GM18868 (cell line): ENCODE data around the gene GNB1.

Source experiments
- ATAC-seq: cut with Tn5 transposase; IDR thresholded peaks from one replicate; pipeline ENCODE4 v1.9.1; 2021; ENCODE audit warnings: mild to moderate bottlenecking, moderate library complexity; ENCODE audit not compliant: unreplicated experiment

The GNB1 gene

DNA sequence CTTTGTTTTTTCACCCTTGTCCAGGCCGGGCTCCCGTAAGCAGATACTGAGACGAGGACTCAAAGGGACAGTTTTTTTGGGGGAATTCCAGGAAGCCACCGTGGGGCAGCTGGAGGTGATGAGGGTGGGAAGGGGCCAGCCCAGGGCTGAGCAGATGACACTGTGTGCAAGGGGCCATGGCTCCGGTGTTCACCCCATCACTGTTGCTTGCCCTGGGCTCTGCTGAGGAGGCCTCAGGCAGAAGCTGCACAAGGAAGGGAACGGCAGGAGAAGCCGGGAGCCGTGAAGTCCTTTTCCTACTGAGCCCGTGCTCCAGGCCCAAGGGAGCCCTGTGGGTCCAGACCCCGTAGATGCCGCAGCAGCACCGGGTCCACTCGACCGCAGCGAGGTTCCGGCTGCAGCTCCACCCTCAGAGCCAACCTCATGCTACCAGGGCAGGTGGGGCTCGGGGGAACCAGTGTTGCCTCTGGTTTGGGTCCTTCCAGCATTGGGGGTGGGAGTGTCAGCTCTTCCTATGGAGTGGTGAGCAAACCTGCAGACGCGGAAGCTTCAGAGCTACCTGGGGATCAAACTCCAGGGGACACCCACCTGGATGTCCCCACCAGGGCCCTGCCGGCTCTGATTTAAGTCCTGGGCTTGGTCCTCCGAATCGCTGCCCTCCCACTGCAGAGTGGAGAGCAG, 19.9 kb upstream of the GNB1 start:
- no peak for ATAC-seq

DNA sequence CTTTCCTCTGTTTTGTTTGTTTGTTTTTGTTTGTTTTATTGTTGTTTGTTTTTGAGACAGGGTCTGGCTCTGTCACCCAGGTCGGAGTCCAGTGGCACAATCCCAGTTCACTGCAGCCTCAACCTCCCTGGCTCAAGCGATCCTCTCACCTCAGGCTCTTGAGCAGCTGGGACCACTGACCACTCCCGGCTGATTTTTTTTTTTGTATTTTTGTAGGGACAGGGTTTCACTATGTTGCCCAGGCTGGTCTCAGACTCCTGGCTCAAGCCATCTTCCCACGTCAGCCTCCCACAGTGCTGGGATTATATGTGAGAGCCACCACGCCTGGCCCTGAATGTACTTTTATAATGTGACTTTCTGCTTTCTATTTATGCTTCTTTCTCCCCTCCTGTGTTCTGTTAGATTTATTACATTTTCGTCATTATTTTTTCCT, 19.2 kb upstream of the GNB1 start:
- no peak for ATAC-seq

DNA sequence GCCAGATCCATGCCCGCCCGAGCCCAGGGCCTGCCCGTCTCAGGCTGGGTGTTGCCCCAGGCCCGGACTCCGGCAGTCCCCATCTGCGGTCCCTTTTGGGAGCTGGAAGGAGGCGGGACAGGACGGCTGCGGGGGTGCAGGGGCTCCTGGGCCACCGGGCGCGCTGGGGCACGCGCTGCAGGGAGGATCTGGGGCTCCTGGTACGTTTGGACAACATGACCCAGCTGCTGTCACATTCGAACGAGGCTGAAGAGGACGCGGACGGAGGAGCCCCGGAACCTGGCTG, 17.6 kb upstream of the GNB1 start:
- ATAC-seq = peak; percentile 17

DNA sequence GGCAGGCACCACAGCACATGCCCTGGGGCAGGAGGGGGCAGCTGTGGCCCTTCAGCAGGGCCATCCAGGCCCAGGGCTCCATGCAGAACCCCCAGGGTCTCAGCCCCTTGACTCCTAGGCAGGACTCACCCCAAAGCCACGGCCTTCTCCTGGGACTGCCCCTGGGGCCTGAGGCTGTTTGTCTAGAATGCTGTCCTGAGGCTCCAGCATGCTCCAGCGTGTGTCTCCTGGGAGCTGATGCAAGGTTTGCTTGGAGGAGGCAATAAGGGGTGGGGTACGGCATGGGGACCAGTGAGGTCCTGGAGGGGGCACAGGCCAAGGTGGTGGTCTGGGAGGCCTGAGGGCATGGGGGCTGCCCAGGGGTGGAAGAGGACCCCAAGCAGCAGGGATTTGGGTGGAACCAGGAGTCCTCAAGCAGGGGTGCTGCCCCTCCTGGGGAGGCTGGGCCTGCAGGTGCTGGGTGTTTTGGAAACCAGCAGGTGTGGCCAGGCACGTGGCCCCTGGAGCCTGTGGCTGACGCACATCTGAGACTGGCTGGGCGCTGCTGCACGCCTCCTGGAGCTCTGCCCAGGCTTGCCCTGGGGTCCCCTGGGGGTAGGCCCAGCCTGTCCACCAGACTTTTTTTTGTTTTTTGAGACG, 16.3 kb upstream of the GNB1 start:
- ATAC-seq = no peak

DNA sequence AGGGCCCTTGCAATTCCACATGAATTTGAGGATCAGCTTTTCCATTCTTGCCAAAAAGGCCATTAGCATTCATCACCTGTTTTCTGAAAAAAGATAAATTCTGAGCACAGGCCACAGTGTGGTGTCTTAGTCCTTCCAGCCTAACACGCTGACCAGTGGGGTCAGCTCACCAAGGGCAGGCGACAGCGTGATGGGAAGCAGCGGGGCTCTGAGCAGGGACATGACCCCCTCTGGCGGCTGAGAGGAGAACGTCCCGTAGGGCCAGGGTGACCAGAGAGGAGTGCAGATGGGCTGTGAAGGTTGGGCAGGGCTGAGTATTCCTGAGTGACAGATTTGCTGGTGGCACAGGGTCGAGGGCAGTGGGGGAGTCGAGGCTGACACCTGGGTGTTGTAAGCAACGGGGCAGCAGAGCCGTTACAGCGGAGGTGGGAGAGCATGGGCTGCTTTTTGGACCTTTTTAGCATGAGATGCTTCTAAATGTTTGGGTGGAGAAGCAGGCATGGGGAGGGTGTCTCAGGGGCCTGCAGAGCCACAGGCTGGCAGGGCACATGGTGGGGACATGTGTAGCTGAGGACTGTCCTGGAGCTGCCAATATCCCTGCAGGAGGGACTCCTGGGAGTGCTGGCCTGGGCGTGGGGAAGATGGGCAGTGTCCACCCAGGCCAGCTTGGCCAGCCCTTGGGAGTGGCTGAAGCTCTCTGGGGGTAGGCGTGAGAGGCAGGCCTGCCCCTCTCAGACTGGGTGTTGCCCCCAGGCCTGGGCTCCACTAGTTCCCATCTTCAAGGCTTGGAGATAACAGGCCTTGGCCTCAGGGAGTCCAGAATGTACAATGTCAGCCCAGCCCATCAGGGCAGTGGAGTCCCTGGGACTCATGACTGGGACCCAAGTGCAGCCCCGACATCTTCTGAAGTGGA, 15.6 kb upstream of the GNB1 start:
- no peak for ATAC-seq

DNA sequence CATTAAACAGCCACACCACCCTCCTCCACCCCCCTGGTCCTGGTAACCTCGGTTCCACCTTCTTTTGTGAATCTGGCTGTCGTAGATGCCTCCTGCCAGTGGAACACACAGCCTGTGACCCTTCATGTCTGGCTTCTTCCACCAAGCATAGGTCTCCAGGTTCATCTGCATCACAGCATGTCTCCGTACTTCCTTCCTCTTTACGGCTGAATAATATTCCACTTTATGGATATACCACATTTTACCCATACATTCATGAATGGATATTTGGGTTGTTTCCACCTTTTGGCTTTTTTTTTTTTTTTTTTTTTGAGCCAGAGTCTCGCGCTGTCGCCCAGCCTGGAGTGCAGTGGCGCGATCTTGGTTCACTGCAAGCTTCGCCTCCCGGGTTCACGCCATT, 12.3 kb upstream of the GNB1 start:
- no peak for ATAC-seq

GRCh38 chr1:1901641-1902294, 10.9 kb upstream of the GNB1 start:
- ATAC-seq = no peak

- ATAC-seq = no peak
Observed at GRCh38 chr1:1900883-1901640, 10.2 kb upstream of the GNB1 start.

DNA sequence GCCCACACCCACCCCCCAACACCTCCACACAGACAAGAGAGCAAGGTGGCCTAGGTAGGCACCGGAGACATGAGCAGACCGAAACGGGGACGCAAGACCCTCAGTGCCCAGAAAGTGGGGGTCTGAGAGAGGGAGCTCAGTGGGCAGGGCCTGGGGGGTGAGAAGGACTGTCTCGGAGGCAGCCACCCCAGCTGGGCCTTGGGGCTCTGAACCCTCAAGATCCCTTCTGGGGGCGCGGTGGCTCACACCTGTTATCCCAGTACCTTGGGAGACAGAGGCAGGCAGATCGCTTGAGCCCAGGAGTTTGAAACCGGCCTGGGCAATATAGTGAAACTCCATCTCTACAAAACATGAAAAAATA, 9.1 kb upstream of the GNB1 start:
- ATAC-seq = no peak

DNA sequence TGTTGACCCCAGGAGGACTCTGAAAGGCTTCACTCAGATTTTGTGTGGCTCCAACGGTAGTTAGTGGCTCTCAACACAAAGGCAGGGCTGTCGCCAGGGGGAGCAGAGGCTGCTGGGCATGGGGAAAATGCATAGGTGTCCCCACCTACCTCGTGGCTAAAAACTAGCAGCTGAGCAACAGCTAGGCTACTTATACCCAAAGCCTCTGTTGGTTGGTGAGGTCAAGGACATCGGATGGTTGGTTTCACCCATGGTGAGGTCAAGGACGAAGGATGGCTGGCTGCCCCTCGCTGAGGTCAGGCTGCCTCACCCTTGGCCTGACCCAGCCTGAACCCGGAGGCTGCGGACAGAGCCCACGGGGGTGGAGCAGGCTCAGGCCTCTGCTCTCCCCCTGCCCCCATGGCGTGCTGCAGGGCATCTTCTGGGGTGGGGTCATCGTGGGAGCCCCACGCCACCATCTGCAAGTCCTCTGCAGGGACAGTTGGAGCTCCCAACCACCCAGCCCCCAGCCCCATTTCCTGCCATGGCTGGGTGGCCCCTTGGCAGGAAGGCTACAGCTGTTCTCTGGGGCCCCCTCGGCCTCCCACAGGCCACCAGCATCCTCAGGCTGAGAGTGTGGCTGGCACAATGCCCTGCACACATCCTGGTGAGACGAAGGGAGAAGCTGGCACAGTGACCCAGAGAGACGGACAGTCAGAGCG, 8.5 kb upstream of the GNB1 start:
- ATAC-seq = no peak

GRCh38 chr1:1898246-1898933, 7.5 kb upstream of the GNB1 start:
- ATAC-seq = no peak

GRCh38 chr1:1895456-1896336, 4.8 kb upstream of the GNB1 start:
- ATAC-seq = no peak

DNA sequence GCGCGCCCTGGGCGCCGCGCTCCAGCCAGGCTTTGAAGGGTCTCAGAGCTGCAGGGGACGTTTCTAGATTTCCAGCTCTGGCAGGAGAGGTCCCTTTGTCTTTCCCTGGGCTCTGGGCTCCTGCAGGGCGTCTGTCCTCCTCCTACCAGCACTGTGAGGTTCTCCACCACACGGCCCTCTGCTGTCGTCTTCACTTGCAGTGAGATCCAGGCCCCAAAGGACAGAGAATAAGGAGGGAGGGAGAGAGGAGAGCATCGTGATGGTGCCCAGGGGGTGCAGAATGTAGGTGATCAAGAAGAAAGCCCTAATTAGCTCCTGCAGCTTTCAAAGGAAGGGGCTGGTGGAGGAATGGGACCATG, 4.2 kb upstream of the GNB1 start:
- no peak for ATAC-seq

DNA sequence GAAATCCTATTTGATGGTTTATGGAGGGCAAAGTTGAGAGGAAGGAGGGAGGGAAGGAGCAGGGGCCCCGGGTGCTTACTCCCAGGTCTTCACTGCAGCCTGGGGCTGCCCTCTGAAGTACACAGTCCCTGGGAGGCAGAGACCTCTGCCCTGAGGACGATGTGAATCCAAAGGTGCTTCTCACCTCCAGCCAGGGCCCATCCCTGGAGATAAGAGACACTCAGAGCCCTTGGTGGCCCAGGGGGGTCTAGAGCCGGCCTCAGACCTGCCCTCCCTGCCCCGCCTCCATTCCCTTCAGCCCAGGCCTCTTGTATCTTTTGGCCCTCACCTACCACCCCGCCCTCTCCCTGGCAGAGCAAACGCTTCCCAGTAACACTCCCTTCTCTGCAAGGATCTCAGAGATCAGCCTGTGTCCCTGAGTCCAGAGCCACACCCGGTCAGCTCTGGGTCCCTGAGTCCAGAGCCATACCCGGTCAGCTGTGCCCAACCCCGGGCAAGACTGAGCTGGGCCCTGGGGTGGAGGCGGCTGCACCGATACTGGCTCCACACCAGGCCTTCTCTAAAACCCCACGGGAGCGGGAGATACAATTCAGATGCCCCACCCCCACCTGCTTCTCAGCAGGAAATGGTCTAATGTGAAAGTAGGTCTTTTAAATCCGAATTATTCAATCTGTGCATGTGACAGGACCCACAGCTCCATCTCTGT, 3.6 kb upstream of the GNB1 start:
- no peak for ATAC-seq

- no peak for ATAC-seq
Observed at GRCh38 chr1:1893997-1894353, 3.1 kb upstream of the GNB1 start.

DNA sequence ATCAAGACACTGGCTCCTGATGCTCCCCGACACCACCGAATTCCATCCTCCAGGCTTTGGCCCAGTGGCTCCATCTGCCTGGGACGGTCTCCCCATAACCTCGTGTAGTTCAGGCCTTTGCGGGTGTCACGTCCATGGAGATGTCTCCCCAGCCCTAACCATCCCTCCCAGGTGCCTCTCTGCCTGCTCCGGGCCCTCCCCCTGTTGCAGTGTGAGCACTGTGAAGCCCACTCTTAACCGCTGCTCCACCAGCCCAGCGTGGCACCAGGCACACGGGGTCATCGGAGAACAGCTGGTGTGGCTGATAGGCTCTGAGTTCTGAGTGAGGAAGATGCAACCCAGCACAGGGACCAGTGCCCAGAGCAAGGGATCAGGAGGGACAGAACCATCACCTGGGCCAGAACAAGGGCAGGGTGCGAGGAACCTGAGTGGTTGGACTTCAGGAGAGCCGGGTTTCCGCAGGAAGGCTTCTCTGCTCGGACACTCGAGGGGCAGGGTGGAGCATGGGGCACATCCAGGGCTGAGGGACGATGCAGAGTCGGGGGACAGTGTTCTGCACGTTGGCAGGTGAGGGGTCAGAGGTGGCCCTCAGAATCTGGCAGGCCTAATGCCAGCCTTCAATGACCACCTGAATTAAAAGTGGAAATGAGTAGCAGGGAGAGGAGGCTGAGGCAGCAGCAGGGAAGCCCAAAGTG, 2.6 kb upstream of the GNB1 start:
- no peak for ATAC-seq

DNA sequence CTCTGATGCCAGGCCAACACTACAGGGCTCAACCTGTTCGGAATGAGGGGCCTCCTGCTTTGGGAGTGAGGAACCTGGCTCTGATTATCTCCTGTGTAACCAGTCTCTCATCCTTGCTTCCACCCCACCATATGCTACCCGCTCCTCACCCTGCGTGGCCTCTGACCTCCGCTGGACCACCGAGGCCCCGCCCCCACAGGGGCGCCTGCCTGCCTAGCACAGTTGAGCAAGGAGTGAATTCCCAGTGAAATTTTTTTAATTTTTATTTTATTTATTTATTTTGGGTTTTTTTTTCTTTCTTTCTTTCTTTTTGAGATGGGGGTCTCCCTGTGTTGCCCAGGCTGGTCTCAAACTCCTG, 1.9 kb upstream of the GNB1 start:
- no peak for ATAC-seq
